ENCODE measurements around the gene SYNE2. TPM values are rescaled to one million over a fixed set of nuclear protein-coding genes. Genes with fewer than 3 reads are reported as not detected.

SYNE2 gene
- total RNA-seq, 2 experiments from 2014 or later: 192 to 218 TPM

DNA sequence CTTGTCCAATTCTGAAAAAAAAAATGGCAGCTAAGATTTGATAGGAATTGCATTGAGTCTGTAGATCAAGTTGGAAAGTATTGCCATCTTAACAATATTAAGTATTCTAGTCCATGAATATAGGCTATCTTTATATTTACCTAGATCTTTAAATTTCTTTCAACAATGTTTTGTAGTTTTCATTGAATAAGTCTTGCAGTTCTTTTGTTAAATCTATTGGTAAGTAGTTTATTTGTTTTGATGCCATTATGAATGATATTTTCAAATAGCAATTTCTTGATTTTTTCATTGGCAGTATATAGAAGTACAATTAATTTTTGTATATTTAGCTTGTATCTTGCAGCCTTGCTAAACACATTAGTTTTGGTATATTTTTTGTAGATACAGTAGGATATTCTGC, 71.6 kb downstream of the SYNE2 start:
- Mint-ChIP-seq H3K4me1 (peaks cover 14% of the 10 kb centered on the region), H3K27me3 (no peaks in the 10 kb centered on the region), H3K4me3 (no peak overlapping the region), H3K36me3 (ENCODE audit: low read depth) (peaks cover 51% of the 10 kb centered on the region), H3K9me3 (peaks cover 4% of the 10 kb centered on the region), H3K27ac (no peak overlapping the region)
- ChIA-PET CTCF (no interaction called here), POLR2A (no interaction called here)
- DNase-seq: no peak

GRCh38 chr14:63926641-63927040, 73.8 kb downstream of the SYNE2 start:
- Mint-ChIP-seq H3K27ac (no peak overlapping the region), H3K36me3 (ENCODE audit: low read depth) (peaks cover 62% of the 10 kb centered on the region), H3K9me3 (peaks cover 4% of the 10 kb centered on the region), H3K4me3 (no peak overlapping the region), H3K4me1 (peaks cover 14% of the 10 kb centered on the region), H3K27me3 (no peaks in the 10 kb centered on the region)
- no peak for DNase-seq
- CTCF ChIA-PET: no interaction called here
- POLR2A ChIA-PET: no interaction called here

DNA sequence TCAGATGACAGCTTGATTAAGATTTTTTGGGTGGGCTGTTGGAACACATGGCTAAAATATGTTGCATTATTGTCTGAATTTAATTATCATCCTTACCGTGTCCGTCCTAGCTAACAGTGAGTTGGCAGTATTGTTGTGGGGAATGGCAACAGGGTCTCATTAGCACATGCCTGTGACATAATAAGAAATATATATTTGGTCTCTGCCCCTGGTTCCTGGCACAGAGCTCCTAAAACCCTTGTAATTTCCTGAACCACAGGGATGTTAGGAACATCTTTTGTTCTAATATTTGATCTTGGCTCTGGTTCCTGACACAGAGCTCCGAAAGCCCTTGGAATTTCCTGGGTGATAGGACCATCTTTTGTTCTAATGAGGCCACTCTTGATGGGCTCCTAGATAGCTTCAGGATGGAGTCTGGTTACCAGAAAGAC, 76.0 kb downstream of the SYNE2 start:
- peaks cover 54% of the 10 kb centered on the region for H3K36me3 Mint-ChIP-seq (ENCODE audit: low read depth)
- H3K4me3 Mint-ChIP-seq: no peak overlapping the region
- CTCF ChIA-PET: interaction anchor here (0.6 to 2.4 kb wide), 4 partner anchors 11 to 326 kb away, joined by 3 to 5 read pairs (median 4); no protein-coding TSS in a partner anchor
- no peaks in the 10 kb centered on the region for H3K27me3 Mint-ChIP-seq
- no peak overlapping the region for H3K27ac Mint-ChIP-seq
- peaks cover 24% of the 10 kb centered on the region for H3K4me1 Mint-ChIP-seq
- no peak for DNase-seq
- H3K9me3 Mint-ChIP-seq: peaks cover 4% of the 10 kb centered on the region
- POLR2A ChIA-PET: no interaction called here

DNA sequence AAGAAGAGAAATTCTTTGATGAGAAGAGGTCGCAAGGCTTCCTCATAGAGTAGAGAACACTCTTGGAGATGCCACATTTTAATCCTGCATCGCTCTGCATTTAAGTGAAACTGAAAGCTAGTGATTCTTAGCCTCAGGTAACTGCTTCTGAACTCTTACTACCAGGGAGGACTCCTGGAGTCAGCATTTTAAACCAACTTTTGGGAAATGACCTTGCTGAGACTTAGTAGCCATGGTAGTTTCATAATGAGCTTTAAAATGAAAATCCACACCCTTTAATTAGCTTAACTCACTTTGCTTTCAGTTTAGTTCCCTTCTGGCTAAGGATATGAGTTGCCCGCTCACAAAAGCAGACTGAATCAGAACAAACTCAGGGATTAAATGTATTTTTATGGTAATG, 80.3 kb downstream of the SYNE2 start:
- ChIA-PET POLR2A (interaction anchor here (0.6 to 1.1 kb wide), 2 partner anchors 15 to 287 kb away, joined by 3 to 9 read pairs; no protein-coding TSS in a partner anchor), CTCF (interaction anchor here (0.8 to 1.2 kb wide), 2 partner anchors 15 to 21 kb away, joined by 3 read pairs; no protein-coding TSS in a partner anchor)
- peaks cover 34% of the 10 kb centered on the region for H3K4me1 Mint-ChIP-seq
- H3K36me3 Mint-ChIP-seq (ENCODE audit: low read depth): peaks cover 33% of the 10 kb centered on the region
- peak; percentile 32 for DNase-seq
- no peaks in the 10 kb centered on the region for H3K27me3 Mint-ChIP-seq
- peak overlapping the region; percentile 26 for H3K27ac Mint-ChIP-seq
- peak overlapping the region; percentile 1 for H3K4me3 Mint-ChIP-seq
- no peaks in the 10 kb centered on the region for H3K9me3 Mint-ChIP-seq

DNA sequence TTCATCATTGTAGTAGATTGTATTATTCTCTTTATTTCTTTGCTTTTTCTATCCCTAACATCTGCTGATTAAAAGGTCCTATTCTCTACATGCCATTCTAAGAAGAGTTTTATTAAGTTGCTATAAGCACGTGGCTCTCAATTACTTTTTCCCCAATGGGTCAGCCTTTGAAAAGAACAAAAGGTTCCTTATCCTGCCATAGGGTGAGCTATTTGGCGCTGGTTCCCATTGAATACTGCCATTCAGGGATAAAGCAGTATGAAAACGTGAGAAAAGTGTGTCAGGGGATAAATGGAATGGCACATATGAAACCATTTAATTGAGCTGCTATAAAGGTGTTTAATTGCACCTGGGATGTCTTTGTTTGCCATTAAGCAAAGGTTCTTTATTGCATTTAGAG, 80.9 kb downstream of the SYNE2 start:
- ChIA-PET CTCF (interaction anchor here (1.2 kb wide), 1 partner anchor 22 kb away, joined by 3 read pairs; no protein-coding TSS in a partner anchor), POLR2A (no interaction called here)
- Mint-ChIP-seq H3K4me3 (no peak overlapping the region), H3K9me3 (no peaks in the 10 kb centered on the region), H3K27me3 (no peaks in the 10 kb centered on the region), H3K36me3 (ENCODE audit: low read depth) (peaks cover 27% of the 10 kb centered on the region), H3K4me1 (peaks cover 33% of the 10 kb centered on the region), H3K27ac (peak overlapping the region; percentile 26)
- DNase-seq: no peak

DNA sequence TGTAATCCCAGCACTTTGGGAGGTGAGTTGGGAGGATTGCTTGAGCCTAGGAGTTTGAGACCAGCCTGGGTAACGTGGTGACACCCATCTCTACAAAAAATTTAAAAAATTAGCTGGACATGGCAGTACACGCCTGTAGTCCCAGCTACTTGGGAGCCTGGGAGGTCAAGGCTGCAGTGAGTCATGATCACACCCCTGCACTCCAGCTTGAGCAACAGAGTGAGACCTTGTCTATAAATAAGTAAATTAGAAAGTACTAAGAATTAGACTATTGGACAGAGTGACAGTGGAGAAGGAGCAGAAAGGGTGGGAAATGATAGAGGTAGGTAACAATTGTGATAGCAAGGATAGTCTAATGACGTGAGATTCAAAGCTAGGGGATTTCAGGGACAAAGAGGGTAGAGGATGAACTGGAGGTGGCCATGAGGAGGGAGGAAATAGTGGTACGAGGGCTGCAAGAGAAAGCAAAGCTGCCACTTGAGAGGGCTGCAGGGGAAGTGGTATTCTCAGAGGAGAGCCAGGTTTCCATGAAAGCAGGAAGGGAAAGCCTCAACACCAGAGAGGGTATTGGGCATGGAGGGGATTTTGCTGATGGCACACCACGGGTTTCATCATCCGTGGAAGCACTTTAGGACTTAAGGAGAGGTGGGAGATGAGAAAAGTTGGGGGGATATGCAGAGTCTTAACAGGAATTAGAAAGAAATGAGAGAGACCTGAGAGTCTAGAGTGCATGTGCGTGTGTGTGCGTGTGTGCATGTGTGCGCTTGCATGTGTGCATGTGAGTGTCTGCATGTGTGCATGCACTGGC, 85.6 kb downstream of the SYNE2 start:
- Mint-ChIP-seq H3K27me3 (no peaks in the 10 kb centered on the region), H3K27ac (no peak overlapping the region), H3K4me1 (peaks cover 51% of the 10 kb centered on the region), H3K9me3 (no peaks in the 10 kb centered on the region), H3K4me3 (no peak overlapping the region), H3K36me3 (ENCODE audit: low read depth) (peaks cover 45% of the 10 kb centered on the region)
- ChIA-PET CTCF (interaction anchor here (0.5 kb wide), 1 partner anchor 52 kb away, joined by 3 read pairs; no protein-coding TSS in a partner anchor), POLR2A (interaction anchor here (0.5 kb wide), 2 partner anchors 35 to 330 kb away, joined by 3 read pairs; no protein-coding TSS in a partner anchor)
- peak; percentile 52 for DNase-seq

DNA sequence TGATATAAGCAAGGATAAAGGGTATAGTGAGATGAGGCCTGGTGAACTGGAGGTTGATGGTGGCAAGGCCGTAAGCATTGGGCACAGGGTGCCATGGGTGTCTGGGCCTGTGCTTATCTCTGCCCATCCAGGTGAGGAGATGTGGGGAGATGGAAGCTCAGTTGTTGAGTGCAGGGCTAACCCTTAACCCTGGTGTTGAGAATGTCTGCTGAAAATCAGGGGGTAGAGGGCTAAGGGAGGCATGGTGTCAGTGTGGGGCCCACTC, 86.1 kb downstream of the SYNE2 start:
- no peak for DNase-seq
- no peak overlapping the region for H3K27ac Mint-ChIP-seq
- no peak overlapping the region for H3K4me3 Mint-ChIP-seq
- H3K9me3 Mint-ChIP-seq: no peaks in the 10 kb centered on the region
- H3K27me3 Mint-ChIP-seq: no peaks in the 10 kb centered on the region
- H3K36me3 Mint-ChIP-seq (ENCODE audit: low read depth): peaks cover 45% of the 10 kb centered on the region
- ChIA-PET POLR2A (interaction anchor here (0.5 kb wide), 2 partner anchors 36 to 330 kb away, joined by 3 read pairs; no protein-coding TSS in a partner anchor), CTCF (interaction anchor here (0.5 kb wide), 1 partner anchor 51 kb away, joined by 3 read pairs; no protein-coding TSS in a partner anchor)
- H3K4me1 Mint-ChIP-seq: peaks cover 46% of the 10 kb centered on the region

GRCh38 chr14:63940387-63940786, 87.6 kb downstream of the SYNE2 start:
- Mint-ChIP-seq H3K4me3 (peak overlapping the region; percentile 48), H3K9me3 (no peaks in the 10 kb centered on the region), H3K27me3 (no peaks in the 10 kb centered on the region), H3K36me3 (ENCODE audit: low read depth) (peaks cover 39% of the 10 kb centered on the region), H3K27ac (peak overlapping the region; percentile 91), H3K4me1 (peaks cover 37% of the 10 kb centered on the region)
- peak; percentile 55 for DNase-seq
- ChIA-PET CTCF (interaction anchor here (1.0 kb wide), 1 partner anchor 12 kb away, joined by 3 read pairs; no protein-coding TSS in a partner anchor), POLR2A (no interaction called here)

- ChIA-PET CTCF (no interaction called here), POLR2A (no interaction called here)
Measured at GRCh38 chr14:63941023-63941422, 88.2 kb downstream of the SYNE2 start.

DNA sequence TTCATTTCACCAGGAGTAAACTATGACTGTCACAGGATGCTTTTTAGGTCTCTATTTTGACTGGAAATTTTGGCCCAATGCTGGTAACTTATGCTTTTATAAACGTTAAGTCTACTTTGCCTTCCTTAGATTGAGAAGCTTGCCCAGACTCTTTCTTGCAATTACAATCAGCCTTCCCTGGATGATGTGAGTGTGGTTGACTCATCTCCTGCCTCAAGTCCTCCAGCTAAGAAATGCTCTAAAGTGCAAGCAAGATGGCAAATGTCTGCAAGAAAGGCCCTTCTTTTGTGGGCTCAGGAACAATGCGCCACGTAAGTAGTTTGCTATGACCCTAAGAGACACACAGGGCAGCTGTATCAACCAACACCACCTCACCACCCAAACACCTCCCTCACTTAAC, 96.9 kb downstream of the SYNE2 start:
- ChIA-PET CTCF (interaction anchor here (1.4 kb wide), 1 partner anchor 13 kb away, joined by 5 read pairs; no protein-coding TSS in a partner anchor), POLR2A (no interaction called here)
- Mint-ChIP-seq H3K4me3 (no peak overlapping the region), H3K27ac (no peak overlapping the region), H3K36me3 (ENCODE audit: low read depth) (peaks cover 51% of the 10 kb centered on the region), H3K9me3 (no peaks in the 10 kb centered on the region), H3K27me3 (no peaks in the 10 kb centered on the region), H3K4me1 (peaks cover 20% of the 10 kb centered on the region)
- no peak for DNase-seq

More at GRCh38 chr14:63941023-63941422, 88.2 kb downstream of the SYNE2 start:
- Mint-ChIP-seq H3K4me1 (peaks cover 36% of the 10 kb centered on the region), H3K9me3 (no peaks in the 10 kb centered on the region), H3K4me3 (peak overlapping the region; percentile 35), H3K27me3 (no peaks in the 10 kb centered on the region), H3K36me3 (ENCODE audit: low read depth) (peaks cover 38% of the 10 kb centered on the region), H3K27ac (peak overlapping the region; percentile 91)
- DNase-seq: no peak

GRCh38 chr14:63951021-63951420, 98.2 kb downstream of the SYNE2 start:
- Mint-ChIP-seq H3K27me3 (no peaks in the 10 kb centered on the region), H3K27ac (no peak overlapping the region), H3K9me3 (no peaks in the 10 kb centered on the region), H3K36me3 (ENCODE audit: low read depth) (peaks cover 55% of the 10 kb centered on the region), H3K4me1 (peaks cover 21% of the 10 kb centered on the region), H3K4me3 (no peak overlapping the region)
- POLR2A ChIA-PET: no interaction called here
- CTCF ChIA-PET: interaction anchor here (0.6 to 0.7 kb wide), 3 partner anchors 12 to 25 kb away, joined by 3 read pairs; no protein-coding TSS in a partner anchor
- DNase-seq: no peak

DNA sequence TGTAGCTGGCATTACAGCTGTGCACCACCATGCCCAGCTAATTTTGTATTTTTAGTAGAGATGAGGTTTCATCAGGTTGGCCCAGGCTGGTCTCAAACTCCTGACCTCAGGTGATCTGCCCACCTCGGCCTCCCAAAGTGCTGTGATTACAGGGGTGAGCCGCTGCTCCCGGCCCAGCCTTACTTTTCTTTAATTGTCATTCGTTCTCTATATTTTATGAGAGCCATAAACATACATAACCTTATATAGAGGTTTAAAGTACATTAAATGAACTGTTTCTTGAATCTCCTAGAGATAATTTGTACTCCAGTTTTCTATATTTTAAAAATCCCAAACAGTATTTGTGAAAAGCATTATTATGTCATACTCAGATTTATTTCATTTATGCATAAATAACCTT, 98.6 kb downstream of the SYNE2 start:
- Mint-ChIP-seq H3K9me3 (no peaks in the 10 kb centered on the region), H3K36me3 (ENCODE audit: low read depth) (peaks cover 57% of the 10 kb centered on the region), H3K27me3 (no peaks in the 10 kb centered on the region), H3K4me1 (peaks cover 21% of the 10 kb centered on the region), H3K4me3 (no peak overlapping the region), H3K27ac (no peak overlapping the region)
- ChIA-PET POLR2A (no interaction called here), CTCF (interaction anchor here (0.5 to 0.7 kb wide), 3 partner anchors 18 to 170 kb away, joined by 3 read pairs; no protein-coding TSS in a partner anchor)
- no peak for DNase-seq

DNA sequence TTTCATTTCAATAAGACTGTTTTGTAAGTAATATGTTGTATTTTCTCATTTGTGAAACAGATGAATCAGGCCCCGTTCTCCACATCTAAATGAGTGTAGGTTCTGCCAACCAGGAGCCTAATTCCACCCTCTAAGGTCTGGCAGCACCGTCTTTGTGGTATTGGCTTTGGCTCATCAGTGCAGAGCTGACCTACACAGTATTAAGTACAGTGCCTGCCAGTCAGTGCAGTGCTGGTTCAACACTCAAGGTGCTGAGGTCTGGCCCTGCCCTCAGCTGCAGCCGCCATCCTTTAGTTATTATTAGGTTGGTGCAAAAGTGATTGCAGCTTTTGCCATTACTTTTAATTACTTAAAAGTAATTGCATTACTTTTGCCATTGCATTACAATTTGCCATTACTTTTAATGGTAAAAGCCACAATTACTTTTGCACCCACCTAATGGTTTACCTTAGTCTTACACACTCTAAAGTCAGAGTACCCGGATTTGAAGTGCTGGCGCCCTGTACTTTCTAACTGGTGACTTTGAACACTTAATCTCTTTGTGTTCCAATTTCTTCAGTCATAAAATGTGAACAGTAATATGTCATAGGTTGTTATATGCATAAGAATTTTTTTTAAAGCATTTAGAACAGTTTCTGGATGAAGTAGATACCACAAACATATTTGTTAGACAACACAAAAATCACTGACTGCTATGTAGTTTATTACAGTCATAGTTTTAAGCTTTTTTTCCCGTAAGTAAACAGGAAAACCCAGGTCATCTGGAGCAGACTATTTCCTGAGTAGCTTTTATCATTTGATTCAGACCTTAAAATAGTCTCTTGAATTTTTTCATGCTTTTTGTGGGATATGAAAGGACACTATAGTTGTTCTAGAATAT, 99.5 kb downstream of the SYNE2 start:
- CTCF ChIA-PET: no interaction called here
- Mint-ChIP-seq H3K9me3 (no peaks in the 10 kb centered on the region), H3K36me3 (ENCODE audit: low read depth) (peaks cover 62% of the 10 kb centered on the region), H3K4me3 (no peak overlapping the region), H3K4me1 (peaks cover 21% of the 10 kb centered on the region), H3K27ac (no peak overlapping the region), H3K27me3 (no peaks in the 10 kb centered on the region)
- POLR2A ChIA-PET: no interaction called here
- DNase-seq: no peak
